Measurements from ENCODE around the gene FGG. TPM values are rescaled to one million over a fixed set of nuclear protein-coding genes. Genes with fewer than 3 reads are reported as not detected.

Gene FGG
- total and polyA plus RNA-seq, 2 of the 13 experiments (the other 11 are each of a cell fraction or from before 2014, with no cell fraction given): 1,037 to 2,423 TPM

GRCh38 chr4:154617820-154618317, 5.4 kb upstream of the FGG start (continued):
- TF ChIP-seq ZNF281 (CRISPR knock-in tag; IDR thresholded peaks at IDR 0.05; ENCODE audit: borderline replicate concordance): peak; percentile 80; the same call in 1 of the 2 replicates
- TF ChIP-seq KAT8 (CRISPR knock-in tag; IDR thresholded peaks at IDR 0.05): peak; percentile 87
- no peak for TF ChIP-seq RBAK (CRISPR knock-in tag; IDR thresholded peaks at IDR 0.05)
- no peak for TF ChIP-seq GABPA (IDR thresholded peaks at IDR 0.05; ENCODE audit: low read depth, low read length)
- peak; percentile 54; the same call in 1 of the 2 replicates for TF ChIP-seq GABPA (CRISPR knock-in tag; IDR thresholded peaks at IDR 0.05; ENCODE audit: low read depth)
- no peak for TF ChIP-seq HES4 (CRISPR knock-in tag; IDR thresholded peaks at IDR 0.05; ENCODE audit: borderline replicate concordance)
- TF ChIP-seq ATF4 (CRISPR knock-in tag; IDR thresholded peaks at IDR 0.05): peak in 1 of 2 experiments; percentile 93; a peak in 2 of 4 replicates
- peak; percentile 91; the same call in 1 of the 2 replicates for TF ChIP-seq ZNF816 (CRISPR knock-in tag; IDR thresholded peaks at IDR 0.05; ENCODE audit: borderline replicate concordance)
- no peak for TF ChIP-seq PRPF4 (IDR thresholded peaks at IDR 0.05; ENCODE audit: low read depth, low read length, poor library complexity, severe bottlenecking)
- TF ChIP-seq CREB3 (CRISPR knock-in tag; IDR thresholded peaks at IDR 0.05): no peak
- TF ChIP-seq ZBTB2 (CRISPR knock-in tag; IDR thresholded peaks at IDR 0.05; ENCODE audit: low read depth): no peak
- no peak for TF ChIP-seq MTA1 (CRISPR knock-in tag; IDR thresholded peaks at IDR 0.05; ENCODE audit: borderline replicate concordance)
- TF ChIP-seq RERE (CRISPR knock-in tag; IDR thresholded peaks at IDR 0.05; ENCODE audit: low read depth): peak; percentile 100
- peak; percentile 65; the same call in 1 of the 2 replicates for TF ChIP-seq GMEB1 (CRISPR knock-in tag; IDR thresholded peaks at IDR 0.05; ENCODE audit: borderline replicate concordance)
- TF ChIP-seq ZNF616 (CRISPR knock-in tag; IDR thresholded peaks at IDR 0.05; ENCODE audit: low read depth): no peak

Measured in HepG2 (cell line).